HCEC 1CT (cell line): ENCODE measurements around the gene NRDE2.
"Not testable (repeated sequence)": the region's sequence is repeated elsewhere in the genome, so short reads cannot be mapped to it uniquely, and the experiment has no call there.

Source experiments
- DNase-seq: peaks from one replicate; pipeline ENCODE4 v3.0.0-alpha.2; 2017

NRDE2 gene

DNA sequence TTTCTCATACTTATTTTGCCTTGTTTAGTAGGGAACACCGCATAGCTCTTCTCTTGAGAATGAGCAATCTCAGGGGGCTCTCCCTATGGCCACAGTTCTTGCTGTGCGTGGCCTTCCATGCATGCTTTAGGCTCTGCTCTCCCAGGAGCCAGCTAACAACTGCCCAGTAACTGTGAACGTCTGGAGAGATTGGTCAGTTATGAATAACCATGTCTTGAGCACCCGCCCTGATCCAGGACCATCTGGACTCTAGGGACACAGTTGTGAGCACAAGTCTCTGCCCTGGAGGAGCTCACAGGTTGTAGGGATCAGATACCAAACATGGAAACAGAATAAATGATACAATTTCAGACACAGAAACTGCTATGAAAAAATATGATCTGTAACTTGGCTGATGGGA lies 63.3 kb downstream of the NRDE2 start:
- DNase-seq: no peak

DNA sequence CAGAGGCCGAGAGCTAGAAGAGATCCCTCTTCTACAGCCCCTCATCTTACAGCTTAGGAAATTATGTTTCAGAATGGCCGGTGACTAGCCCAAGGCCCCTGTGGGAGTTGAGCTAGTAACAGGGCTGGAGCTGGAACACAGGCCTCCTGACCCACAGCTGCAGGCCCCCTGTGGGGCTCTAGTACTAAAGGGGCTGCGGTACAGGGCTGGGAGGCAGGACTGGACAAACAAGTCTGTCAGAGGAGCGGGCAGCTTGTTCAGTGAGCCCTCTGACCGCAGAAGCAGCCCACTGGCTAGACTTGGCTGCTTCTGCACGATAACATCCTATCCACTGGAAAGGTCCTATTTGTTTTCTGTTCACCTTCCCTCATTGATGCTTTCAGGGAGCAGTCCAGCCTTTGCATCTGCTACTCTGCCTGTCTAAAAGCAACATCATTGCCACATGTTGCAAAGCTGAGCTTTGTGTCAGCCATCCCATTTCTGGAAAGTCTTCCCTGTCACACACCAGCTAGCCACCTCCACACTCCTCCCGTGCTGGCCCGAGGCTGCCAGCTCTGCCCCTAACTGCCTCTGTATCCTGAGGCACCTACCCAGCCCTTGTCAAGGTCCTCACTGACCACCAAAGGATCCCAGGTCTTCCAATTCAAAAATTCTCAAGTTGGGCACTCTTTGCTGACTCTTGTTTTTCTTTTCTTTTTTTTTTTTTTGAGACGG lies 65.1 kb downstream of the NRDE2 start:
- DNase-seq: no peak

DNA sequence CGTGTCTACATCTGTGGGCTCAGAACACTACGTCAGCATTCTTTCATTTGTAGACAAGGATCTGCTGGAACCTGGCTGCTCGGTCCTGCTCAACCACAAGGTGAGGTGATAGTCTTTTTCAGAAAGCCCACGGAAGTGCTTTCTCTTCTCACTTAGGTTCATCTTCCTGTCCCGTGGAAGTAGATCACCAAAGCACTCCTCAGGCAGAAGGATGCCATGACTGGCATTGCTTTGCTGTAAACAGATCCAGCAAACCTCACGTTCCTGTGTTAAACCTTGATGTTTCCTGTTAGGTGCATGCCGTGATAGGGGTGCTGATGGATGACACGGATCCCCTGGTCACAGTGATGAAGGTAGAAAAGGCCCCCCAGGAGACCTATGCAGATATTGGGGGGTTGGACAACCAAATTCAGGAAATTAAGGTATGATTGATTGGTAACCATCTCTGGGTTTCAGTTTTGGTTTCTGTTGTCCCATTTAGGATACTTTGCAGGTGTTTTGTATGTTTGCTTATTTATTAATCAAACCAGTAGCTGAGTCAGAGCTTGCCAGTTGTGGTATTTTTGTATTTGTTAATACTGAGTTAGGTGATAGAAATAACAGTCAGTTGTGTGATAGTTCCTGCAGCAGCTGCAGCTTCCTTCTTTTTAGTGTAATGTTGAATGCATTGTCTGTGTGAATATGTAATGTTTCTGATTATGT lies 67.8 kb downstream of the NRDE2 start:
- no peak for DNase-seq

DNA sequence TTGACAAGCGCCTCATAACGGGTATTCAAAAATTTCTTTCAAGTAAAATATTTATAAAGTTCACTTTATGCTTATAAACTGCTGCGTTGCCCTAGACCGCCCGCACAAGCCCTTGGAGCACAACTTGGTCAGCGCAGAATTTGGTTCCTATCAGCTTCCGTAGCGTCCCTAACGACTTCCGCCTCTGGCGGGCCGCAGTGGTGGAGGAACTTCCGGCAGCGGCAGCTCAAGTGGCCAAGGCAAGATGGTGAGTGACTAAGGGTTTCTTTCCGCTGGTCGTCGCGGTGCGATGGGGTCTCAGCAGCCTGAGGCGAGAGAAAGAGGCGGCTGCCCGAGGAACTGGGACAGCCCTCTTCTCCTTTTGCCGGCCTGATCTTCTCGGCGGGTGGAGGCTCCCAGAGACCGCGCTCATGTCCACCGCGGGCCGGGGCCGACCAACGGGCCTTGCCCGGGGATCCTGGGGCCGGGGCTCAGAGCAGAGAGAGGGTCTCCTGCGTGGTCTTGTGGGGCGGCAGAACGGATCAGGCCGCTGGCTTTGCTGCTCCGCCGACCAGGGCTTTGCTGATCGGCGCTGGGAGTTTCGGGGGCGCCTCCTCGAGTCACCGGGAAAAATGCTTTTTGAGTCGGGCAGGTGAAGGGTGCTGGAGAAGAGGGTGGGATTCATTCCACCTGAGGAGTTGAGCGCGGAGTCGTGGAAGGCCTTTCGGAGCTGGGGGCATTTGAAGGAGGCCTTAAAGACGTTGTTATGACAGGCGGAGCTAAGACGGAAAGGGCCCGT lies 75.2 kb downstream of the NRDE2 start, which contains the start of gene PSMC1:
TSS of gene PSMC1 (plus strand) at position 200 of the 778 bp plus-strand sequence. CDS start at position 245, 45 bp downstream.
- DNase-seq: peak; percentile 92

DNA sequence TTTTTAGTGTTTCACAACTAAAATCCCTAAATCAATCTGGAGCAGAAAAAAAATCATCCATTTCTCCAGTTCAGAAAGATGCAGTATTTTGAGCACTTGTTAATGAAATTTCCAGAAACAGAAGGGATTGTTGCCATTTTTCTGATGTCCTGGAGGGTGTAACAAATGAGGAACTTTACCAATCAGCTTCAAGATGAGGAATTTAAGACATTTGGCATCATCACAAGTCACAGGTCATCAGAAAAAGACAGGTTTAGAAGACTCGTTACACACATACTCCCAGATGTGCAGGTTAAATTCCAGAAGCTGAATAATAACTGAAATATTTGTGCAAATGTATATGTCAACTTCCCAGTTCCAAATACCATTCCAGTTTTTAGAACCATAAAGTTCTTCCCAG lies 75.9 kb downstream of the NRDE2 start:
- no peak for DNase-seq

DNA sequence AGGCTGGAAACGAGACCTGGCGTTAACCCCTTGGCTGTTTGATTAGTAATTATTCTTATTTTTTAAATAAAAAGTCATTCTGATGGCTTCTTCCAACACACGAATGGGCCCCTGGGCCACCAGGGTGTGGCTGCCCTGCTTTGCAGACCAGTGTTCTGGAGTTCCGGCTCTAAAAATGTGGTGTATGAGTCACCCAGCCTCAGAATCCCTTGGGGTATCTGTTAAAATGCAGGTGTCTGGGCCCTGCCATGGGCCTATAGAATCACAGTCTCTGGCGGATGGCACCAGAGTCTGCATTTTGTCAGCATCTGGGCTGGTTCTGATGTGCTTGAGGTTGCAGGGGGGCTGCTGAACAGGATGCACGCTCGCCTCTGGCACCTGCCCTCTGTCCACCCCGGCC lies 77.9 kb downstream of the NRDE2 start:
- DNase-seq: no peak

DNA sequence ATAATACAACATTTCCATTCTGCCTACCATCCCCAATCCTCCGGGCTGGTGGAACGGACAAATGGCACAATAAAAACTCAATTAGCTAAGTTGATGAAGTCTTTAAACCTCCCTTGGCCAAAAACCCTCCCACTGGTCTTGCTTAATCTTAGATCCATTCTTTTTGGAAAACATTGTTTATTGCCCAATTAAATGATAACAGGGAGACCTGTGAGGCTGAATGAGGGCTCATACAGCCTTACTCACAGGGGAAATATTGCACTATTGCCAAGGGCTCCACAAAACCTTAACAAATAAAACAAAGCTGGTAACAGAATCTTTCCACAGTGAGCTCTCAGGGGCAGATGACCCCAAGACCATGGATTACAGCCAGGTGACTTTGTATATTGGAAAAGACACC lies 83.1 kb downstream of the NRDE2 start:
- DNase-seq: no peak

DNA sequence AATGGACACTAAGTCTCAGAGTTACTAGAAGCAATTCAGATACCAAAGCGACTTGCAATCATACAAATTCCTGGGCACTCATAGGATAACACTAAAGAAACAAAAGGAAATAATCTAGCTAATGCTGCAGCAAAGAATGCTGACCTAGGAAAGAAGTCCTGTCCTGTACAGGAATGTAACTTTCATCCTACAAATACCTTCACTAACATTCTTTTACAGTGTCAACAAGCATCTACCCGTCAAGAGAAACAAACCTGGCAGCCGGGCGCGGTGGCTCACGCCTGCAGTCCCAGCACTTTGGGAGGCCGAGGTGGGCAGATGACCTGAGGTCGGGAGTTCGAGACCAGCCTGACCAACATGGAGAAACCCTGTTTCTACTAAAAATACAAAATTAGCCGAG lies 84.3 kb downstream of the NRDE2 start:
- DNase-seq: not testable (repeated sequence)

DNA sequence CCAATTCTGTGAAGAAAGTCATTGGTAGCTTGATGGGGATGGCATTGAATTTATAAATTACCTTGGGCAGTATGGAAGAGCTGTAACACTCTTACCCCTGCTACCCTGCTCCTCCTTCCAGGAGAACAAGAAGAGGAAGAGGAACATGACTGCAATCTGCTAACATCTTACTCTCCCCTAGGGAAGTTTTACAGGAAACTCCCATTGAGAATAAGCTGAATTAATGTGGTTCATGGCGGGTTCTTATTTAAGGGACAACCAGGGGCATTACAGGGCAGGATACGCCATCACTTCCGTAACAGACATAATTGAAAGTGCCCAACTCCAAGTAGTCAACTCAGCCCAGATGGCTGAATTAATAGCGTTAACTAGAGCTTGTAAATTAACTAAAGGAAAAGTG lies 84.8 kb downstream of the NRDE2 start:
- DNase-seq: no peak

DNA sequence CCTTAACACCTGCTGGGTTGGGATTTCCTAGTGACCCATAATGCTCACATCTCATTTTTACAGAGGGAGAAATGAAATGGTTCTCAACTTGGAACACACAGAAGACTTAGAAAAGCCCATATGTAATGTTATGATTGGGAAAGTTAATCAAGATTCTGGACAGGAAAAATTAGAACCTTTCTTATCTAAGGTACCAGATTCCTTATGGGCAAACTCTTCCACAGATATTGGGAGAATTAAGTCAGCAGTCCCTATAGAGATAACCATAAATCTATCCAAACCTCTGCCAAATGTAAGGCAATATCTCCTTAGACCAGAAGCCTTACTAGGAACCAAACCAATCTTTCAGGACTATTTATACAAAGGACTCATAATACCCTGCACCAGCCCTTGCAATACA lies 89.3 kb downstream of the NRDE2 start:
- no peak for DNase-seq

DNA sequence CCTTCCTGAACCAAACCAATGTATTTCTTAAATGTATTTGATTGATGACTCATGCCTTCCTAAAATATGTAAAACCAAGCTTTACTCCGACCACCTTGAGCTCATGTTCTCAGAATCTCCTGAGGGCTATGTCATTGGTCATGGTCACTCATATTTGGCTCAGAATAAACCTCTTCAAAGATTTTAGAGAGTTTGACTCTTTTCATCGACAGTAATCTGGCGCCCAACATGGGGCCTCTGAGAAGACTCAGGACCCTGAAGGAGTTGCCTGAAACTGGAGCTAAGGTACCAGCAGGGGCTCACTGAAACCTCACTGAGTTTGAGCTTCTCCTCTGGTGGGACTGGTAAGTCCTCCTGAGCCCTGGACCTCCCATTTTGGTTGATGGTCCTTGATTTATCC lies 92.6 kb downstream of the NRDE2 start:
- no peak for DNase-seq

DNA sequence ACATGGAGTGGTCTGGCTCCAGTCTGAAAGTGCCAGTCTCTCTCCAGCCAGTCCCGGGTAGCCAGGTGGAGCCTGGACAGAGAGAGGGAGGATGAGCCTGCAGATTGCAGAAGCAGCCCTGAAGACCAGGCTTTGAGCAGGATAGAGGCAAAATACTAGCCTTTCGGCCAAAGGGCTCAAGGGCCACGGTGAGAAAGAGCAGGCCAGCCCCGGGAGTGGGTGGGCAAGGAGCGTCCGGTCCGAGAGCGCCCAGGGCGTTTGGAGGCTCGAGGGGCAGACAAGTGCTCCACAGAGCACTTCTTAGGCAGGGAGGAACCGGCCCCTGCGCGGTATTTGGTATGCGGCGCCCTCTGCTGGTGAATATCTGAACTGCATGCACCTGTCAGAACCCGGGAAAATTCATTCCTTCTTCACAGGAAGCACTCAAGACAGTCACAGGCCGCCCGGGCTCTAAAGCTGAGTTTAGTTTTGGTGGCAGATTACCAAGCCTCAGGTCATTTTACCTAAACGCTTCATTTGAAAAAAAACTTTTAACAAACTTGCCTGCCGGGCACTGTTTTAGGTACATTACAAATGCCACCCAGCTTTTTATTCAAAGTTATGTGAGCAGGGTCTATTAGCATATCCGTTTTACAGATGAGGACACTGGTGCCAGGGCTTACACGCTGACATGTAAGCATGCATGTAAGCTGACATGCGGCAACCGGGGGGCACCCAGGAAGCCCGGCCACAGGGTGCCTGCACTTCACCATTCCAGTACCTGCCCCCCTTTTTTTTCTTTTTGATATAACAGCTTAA lies 96.4 kb downstream of the NRDE2 start:
- peak; percentile 23 for DNase-seq

DNA sequence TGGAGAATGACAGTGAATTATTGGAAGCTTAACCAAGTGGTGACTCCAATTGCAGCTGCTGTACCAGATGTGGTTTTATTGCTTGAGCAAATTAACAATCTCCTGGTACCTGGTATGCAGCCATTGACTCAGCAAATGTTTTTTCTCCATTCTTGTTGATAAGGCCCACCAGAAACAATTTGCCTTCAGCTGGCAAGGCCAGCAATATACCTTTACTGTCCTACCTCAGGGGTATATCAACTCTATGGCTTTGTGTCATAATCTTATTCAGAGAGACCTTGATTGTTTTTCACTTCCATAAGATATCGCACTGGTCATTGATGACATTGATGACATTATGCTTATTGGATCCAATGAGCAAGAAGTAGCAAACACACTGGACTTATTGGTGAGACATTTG lies 101.8 kb downstream of the NRDE2 start:
- DNase-seq: not testable (repeated sequence)

DNA sequence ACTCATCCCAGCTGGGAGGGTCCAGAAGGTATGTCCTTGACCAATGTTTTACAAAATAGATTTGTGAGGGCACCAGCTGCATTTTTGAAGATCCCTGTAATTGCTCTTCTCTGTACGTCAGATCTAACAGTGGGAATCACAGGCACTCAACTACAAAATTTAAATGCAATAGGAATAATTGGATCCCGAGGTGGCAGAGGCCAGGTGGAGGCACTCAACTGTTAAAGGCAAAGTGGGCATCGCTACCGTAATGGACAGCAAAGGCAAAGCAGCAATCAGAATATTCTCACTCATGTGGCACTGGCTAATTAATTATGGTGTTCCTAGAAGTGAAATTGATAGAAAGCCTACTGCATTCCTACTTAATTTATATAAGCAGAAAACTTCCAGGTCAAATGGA lies 103.3 kb downstream of the NRDE2 start:
- DNase-seq: no peak
